ENCODE measurements around the gene HHIPL1. TPM values are rescaled to one million over a fixed set of nuclear protein-coding genes. Genes with fewer than 3 reads are reported as not detected.

The HHIPL1 gene
- total RNA-seq, 1 donor from 2014 or later, result 0.86 TPM

DNA sequence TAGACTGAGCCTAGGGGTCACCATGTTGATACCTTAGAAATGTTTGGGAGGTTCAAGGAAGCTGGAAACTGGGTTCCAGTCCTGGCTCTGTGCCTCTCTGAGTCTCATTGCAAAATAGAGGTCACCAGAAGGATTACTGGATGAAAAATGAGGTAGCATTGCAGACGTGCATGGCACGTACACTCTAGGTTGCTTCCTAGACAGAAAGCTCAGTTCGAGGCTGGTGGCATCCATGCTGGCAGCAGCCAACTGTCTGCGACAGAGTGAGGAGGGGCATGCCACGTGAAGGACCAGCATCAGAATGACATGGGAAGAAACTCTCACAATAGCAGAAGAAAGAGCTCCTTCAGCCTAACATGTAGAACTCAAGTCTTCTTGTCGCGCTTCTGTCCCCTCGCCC lies 34.6 kb downstream of the HHIPL1 start:
- Histone ChIP-seq H3K27me3 (ENCODE audit: insufficient read depth, low read length) (no peaks in the 10 kb centered on the region), H4K20me1 (ENCODE audit: insufficient read depth, low read length) (no peaks in the 10 kb centered on the region), H3K36me3 (ENCODE audit: insufficient read depth, low read length) (no peaks in the 10 kb centered on the region), H3K4me3 (ENCODE audit: insufficient read depth, low read depth, low read length) (no peak overlapping the region), H3K27ac (ENCODE audit: low read depth, low read length) (no peak overlapping the region), H2AFZ (ENCODE audit: low read depth, low read length) (no peak overlapping the region), H3K79me2 (ENCODE audit: insufficient read depth, low read length) (no peaks in the 10 kb centered on the region), H3K9ac (ENCODE audit: low read length) (no peak overlapping the region), H3K4me2 (ENCODE audit: low read length) (no peak overlapping the region), H3K4me1 (ENCODE audit: insufficient read depth, low read length) (peaks cover 10% of the 10 kb centered on the region), H3K9me3 (ENCODE audit: insufficient read depth, low read depth, low read length) (peaks cover 9% of the 10 kb centered on the region)
- Mint-ChIP-seq H3K4me3 (ENCODE audit: unreplicated experiment) (no peak overlapping the region), H3K27ac (ENCODE audit: unreplicated experiment) (no peak overlapping the region), H3K4me1 (ENCODE audit: low read depth, unreplicated experiment) (no peaks in the 10 kb centered on the region), H3K9me3 (ENCODE audit: unreplicated experiment) (peaks cover 16% of the 10 kb centered on the region), H3K36me3 (ENCODE audit: low read depth, unreplicated experiment) (no peaks in the 10 kb centered on the region), H3K27me3 (ENCODE audit: low read depth, unreplicated experiment) (peaks cover 10% of the 10 kb centered on the region)
- TF ChIP-seq CTCF (IDR thresholded peaks at IDR 0.05; ENCODE audit: insufficient read depth, low read depth, low read length) (no peak), EZH2 (IDR thresholded peaks at IDR 0.05; ENCODE audit: insufficient read depth, low read length) (no peak)
- FAIRE-seq (no peak), DNase-seq (ENCODE audit: low read depth) (no peak)

- Mint-ChIP-seq H3K36me3 (ENCODE audit: low read depth, unreplicated experiment) (no peaks in the 10 kb centered on the region), H3K4me1 (ENCODE audit: low read depth, unreplicated experiment) (no peaks in the 10 kb centered on the region), H3K9me3 (ENCODE audit: unreplicated experiment) (peaks cover 16% of the 10 kb centered on the region), H3K4me3 (ENCODE audit: unreplicated experiment) (no peak overlapping the region), H3K27ac (ENCODE audit: unreplicated experiment) (no peak overlapping the region), H3K27me3 (ENCODE audit: low read depth, unreplicated experiment) (peaks cover 10% of the 10 kb centered on the region)
- no peak for TF ChIP-seq EZH2 (IDR thresholded peaks at IDR 0.05; ENCODE audit: insufficient read depth, low read length)
- no peak for TF ChIP-seq CTCF (IDR thresholded peaks at IDR 0.05; ENCODE audit: insufficient read depth, low read depth, low read length)
- FAIRE-seq (no peak), DNase-seq (ENCODE audit: low read depth) (no peak)
- Histone ChIP-seq H3K36me3 (ENCODE audit: insufficient read depth, low read length) (no peaks in the 10 kb centered on the region), H3K4me1 (ENCODE audit: insufficient read depth, low read length) (peaks cover 10% of the 10 kb centered on the region), H3K27me3 (ENCODE audit: insufficient read depth, low read length) (peaks cover 2% of the 10 kb centered on the region), H2AFZ (ENCODE audit: low read depth, low read length) (no peak overlapping the region), H4K20me1 (ENCODE audit: insufficient read depth, low read length) (no peaks in the 10 kb centered on the region), H3K9me3 (ENCODE audit: insufficient read depth, low read depth, low read length) (peaks cover 9% of the 10 kb centered on the region), H3K79me2 (ENCODE audit: insufficient read depth, low read length) (no peaks in the 10 kb centered on the region), H3K27ac (ENCODE audit: low read depth, low read length) (no peak overlapping the region), H3K4me3 (ENCODE audit: insufficient read depth, low read depth, low read length) (no peak overlapping the region), H3K4me2 (ENCODE audit: low read length) (no peak overlapping the region), H3K9ac (ENCODE audit: low read length) (no peak overlapping the region)
These were observed 35.1 kb downstream of the HHIPL1 start for GRCh38 chr14:99679996-99680395.

- Histone ChIP-seq H3K4me2 (ENCODE audit: low read length) (no peak overlapping the region), H3K36me3 (ENCODE audit: insufficient read depth, low read length) (no peaks in the 10 kb centered on the region), H3K9me3 (ENCODE audit: insufficient read depth, low read depth, low read length) (peaks cover 9% of the 10 kb centered on the region), H3K4me1 (ENCODE audit: insufficient read depth, low read length) (peaks cover 10% of the 10 kb centered on the region), H2AFZ (ENCODE audit: low read depth, low read length) (no peak overlapping the region), H3K4me3 (ENCODE audit: insufficient read depth, low read depth, low read length) (no peak overlapping the region), H3K27ac (ENCODE audit: low read depth, low read length) (no peak overlapping the region), H4K20me1 (ENCODE audit: insufficient read depth, low read length) (no peaks in the 10 kb centered on the region), H3K79me2 (ENCODE audit: insufficient read depth, low read length) (no peaks in the 10 kb centered on the region), H3K9ac (ENCODE audit: low read length) (no peak overlapping the region), H3K27me3 (ENCODE audit: insufficient read depth, low read length) (peaks cover 2% of the 10 kb centered on the region)
- TF ChIP-seq EZH2 (IDR thresholded peaks at IDR 0.05; ENCODE audit: insufficient read depth, low read length), result no peak
- no peak for TF ChIP-seq CTCF (IDR thresholded peaks at IDR 0.05; ENCODE audit: insufficient read depth, low read depth, low read length)
- DNase-seq (ENCODE audit: low read depth), result no peak
- Mint-ChIP-seq H3K27me3 (ENCODE audit: low read depth, unreplicated experiment) (peaks cover 19% of the 10 kb centered on the region), H3K4me1 (ENCODE audit: low read depth, unreplicated experiment) (no peaks in the 10 kb centered on the region), H3K4me3 (ENCODE audit: unreplicated experiment) (no peak overlapping the region), H3K9me3 (ENCODE audit: unreplicated experiment) (peaks cover 16% of the 10 kb centered on the region), H3K27ac (ENCODE audit: unreplicated experiment) (no peak overlapping the region), H3K36me3 (ENCODE audit: low read depth, unreplicated experiment) (no peaks in the 10 kb centered on the region)
- no peak for FAIRE-seq
These were observed 36.3 kb downstream of the HHIPL1 start for GRCh38 chr14:99681101-99681831.
